GM21526 (cell line): ENCODE data around the gene CSTPP1.

Experiments used
- ATAC-seq: cut with Tn5 transposase; IDR thresholded peaks from one replicate; pipeline ENCODE4 v1.9.1; 2021; ENCODE audit warnings: moderate library complexity; ENCODE audit not compliant: unreplicated experiment, low FRiP score

CSTPP1 gene

GRCh38 chr11:47176328-47177228 lies 240.0 kb downstream of the CSTPP1 start, which contains the start of gene ARFGAP2:
ARFGAP2 (minus strand) TSS chr11:47176879; CDS start chr11:47176853, 26 bp downstream.
- peak; percentile 83 for ATAC-seq

DNA sequence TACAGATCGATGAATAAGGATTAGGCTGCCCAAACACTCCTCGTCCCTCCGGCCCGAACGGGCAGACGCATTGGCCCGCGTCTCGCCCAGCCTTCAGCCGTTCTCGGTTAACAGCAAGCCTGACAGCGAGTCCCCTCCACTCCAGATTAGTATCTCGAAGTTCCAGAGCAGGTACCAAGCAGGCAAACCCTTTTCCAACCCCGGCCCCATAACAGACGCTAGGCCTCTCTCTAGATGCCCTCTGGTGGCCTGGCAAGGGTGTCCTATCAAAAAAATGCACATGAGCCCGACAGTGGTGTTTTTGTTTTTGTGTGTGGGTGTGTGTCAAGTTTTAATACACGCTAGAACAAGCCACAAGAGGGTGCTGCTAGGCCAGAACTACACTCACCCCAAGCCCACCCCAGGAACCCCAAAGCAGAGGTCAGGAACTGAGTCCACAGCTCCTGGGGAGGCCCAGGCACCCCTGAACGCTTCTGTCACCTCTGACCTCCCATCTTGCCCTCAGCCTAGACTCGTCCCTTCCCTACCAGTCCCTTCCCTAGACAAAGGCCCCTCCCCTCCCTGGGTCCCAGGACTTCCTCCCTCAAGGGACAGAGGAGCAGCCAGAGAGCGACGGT lies 240.8 kb downstream of the CSTPP1 start:
- ATAC-seq, result peak; percentile 41

DNA sequence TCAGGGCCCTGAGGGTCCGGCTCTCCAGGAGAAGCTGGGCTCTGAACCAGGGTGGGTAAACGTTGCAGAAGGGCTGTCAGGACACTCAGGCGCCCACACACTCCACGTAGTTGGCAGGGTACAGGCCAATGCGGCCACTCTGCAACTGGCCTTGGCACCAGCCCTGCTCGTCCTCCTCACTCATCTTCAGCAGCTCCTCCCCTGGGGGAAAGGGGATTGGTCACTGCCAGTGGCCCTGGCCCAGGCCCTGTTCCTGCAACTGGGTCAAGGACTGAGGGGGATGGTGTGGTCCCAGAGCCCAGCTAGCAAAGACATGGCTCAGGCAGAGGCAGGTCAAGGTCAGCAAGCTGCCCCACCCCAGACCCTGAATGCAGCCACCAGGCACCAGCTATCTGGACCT lies 241.3 kb downstream of the CSTPP1 start:
- ATAC-seq, result no peak

GRCh38 chr11:47178316-47178715 lies 241.8 kb downstream of the CSTPP1 start:
- no peak for ATAC-seq

GRCh38 chr11:47178737-47179654 lies 242.4 kb downstream of the CSTPP1 start:
- ATAC-seq, result no peak

DNA sequence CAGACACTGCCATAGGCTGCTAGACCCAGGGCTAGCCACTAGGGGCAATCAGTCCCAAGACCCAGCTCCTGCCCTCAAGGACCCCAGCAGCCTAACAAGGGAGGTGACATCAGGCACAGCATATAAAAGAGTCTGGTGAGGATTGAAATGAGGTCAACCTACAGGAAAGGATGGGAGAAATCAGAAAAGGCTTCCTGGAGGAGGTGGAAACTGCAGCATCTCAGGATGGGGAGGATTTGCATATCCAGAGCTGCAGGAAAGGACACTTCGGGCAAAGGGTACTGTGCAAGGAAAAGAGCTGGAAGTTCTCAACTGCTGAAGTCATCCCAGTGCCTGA lies 243.1 kb downstream of the CSTPP1 start:
- ATAC-seq, result no peak

- ATAC-seq, result no peak
Measured at GRCh38 chr11:47180006-47180787, 243.6 kb downstream of the CSTPP1 start.

GRCh38 chr11:47181271-47181670 lies 244.7 kb downstream of the CSTPP1 start:
- ATAC-seq, result no peak

GRCh38 chr11:47182380-47182779 lies 245.8 kb downstream of the CSTPP1 start:
- ATAC-seq, result no peak

GRCh38 chr11:47183031-47183856 lies 246.7 kb downstream of the CSTPP1 start:
- no peak for ATAC-seq

- ATAC-seq, result no peak
Measured at GRCh38 chr11:47183969-47184368, 247.4 kb downstream of the CSTPP1 start.

DNA sequence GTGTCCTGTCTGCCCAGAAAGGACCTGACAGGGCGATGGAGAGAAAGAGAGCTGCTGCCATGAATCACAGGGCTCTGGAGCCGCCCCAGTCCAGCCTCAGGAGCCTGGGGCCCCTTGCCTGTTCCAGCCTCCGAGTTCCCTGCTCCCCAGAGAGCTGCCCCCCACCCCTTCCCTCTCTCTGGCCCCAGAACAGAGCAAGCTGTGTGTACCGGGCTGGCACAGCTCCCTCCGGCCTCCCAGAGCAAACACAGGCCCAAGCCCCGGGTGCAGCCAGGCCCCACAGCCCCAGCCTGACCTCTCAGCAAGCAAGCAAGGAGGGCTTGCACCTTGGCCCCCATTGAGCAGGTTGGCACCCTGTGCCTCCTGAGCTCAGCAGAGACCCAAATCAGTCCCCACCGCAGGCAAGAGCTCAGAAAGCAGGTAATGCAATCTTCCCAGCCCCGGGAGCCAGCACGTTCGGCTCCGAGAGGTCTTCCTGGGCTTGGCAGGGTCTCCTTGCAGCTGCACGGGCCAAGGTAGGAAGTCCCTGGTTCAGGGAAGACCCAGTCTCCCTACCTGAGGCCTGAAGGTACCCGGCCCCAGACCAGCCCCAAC lies 248.2 kb downstream of the CSTPP1 start:
- ATAC-seq, result no peak

DNA sequence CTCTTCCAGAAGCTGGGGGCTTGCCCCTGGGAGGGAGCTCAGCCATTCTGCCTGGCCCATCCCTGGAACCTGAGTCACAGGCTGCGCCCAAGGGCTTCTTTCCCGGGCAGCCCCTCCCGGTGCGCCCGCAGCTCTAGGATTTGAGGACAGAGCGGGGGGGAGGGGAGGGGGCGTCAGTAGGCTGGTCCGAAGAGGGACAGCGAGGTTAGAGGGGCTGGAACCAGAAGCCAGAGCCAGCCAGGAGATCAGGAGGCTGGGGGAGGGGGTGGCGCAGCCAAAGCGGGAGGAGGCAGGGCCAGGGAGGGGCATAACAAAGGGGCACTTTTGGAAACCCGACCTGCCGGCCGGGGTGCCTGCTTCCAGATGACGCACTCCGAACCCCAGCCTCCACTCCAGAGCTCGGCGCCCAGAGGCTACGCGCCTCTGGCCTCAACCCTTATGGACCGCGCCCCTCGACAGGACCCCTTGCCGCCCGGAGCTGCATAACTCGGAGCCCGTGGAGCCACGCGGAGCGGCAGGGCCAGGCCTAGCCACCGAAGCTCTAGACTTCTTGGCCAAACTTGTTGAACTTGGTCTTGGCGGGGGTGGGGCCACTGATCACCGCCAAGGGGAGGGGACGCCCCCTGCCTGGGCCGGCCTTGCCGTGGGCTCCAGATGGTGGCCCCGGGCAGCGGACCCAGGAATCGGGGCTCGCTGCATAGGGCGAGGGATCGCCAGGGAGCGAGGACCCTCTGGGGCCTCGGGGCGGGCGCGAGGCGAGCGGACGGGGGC lies 248.9 kb downstream of the CSTPP1 start:
- ATAC-seq, result no peak

- ATAC-seq, result no peak
Measured at GRCh38 chr11:47186076-47186699, 249.6 kb downstream of the CSTPP1 start, which contains the start of gene PACSIN3. PACSIN3 (minus strand) TSS chr11:47186434; CDS start chr11:47182727, 3,707 bp downstream.

DNA sequence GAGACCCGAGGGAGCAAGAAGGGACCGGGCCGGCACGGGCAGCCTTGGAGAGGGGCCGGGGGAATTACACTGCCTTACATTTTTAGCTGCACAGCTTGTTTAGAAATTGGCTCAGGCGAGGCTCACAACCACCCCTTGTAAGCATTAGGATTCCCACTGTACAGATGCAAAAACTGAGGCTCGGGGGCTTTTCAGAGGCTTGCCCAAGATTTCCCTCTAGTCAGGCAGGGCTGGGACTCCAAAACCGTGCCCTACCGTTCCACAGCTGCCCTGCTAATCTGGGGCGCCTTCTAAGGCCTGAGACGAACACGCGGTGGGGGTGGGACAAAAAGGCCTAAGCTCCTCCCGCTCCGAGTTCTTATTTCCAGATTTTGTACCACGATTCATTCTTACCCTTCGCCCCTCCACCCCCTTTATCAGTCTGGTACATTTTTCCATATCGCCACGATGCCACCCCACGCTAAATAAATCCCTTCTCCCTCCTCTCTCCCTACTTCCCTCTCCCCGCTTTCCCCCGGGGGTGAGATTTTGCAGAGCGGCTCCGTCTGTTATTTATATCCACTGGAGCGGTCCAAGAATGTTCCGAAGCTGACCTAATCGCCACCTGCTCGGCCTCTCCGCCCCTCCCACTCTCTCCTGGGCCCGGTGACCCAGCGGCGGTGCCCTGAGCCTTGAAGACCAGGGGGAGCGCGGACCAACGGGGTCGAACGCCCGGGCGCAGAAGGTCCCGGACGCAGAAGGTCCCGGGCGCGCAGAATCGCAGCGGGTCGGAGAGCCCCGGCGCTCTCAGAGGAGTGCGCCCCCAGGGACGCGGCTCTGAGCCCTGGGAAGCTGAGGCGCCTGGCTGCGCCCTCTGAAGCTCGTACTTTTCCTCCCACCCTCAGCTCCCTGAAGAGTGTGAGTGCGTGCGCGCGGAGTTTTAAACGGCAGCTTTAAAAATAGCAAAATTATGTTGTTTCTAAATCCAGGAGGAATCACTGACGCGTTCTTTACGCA lies 250.4 kb downstream of the CSTPP1 start:
- ATAC-seq, result no peak

DNA sequence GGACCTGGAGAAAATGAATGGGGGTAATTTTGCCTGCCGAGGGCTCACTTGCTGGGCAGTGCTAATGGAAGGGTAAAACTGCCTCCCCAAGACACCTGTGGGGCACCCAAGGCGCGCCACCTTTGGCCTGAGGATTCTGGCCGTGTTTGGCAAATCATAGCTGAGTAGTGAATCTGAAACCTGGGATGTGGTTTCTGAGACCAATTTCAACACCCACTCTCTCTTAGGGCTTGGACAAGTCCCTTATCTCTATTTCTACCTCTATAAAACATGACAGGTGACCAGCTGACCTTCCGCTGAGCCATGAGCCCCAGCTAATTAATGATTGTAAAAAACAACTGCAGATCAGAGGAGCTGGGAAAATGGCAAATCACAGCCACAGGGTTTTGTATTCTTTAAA lies 251.2 kb downstream of the CSTPP1 start:
- no peak for ATAC-seq
